Mucosa of stomach (tissue), 1 donor: ENCODE measurements around the gene PRR5.
"Not testable (repeated sequence)": the region's sequence is repeated elsewhere in the genome, so short reads cannot be mapped to it uniquely, and the experiment has no call there.

ENCODE experiments used
- H3K27me3 ChIP-seq: one replicate; pipeline ENCODE4 v1.7.0; 2013; ENCODE audit warnings: mild to moderate bottlenecking, low read length; ENCODE audit not compliant: control insufficient read depth, insufficient read depth
- H3K36me3 ChIP-seq: one replicate; pipeline ENCODE4 v1.7.0; 2013; ENCODE audit warnings: low read length; ENCODE audit not compliant: control insufficient read depth, insufficient read depth
- H3K4me1 ChIP-seq: one replicate; pipeline ENCODE4 v1.7.0; 2013; ENCODE audit warnings: mild to moderate bottlenecking, low read length; ENCODE audit not compliant: control insufficient read depth, insufficient read depth
- H3K4me3 ChIP-seq: one replicate; pipeline ENCODE4 v1.7.0; 2013; ENCODE audit warnings: low read length
- H3K9ac ChIP-seq: one replicate; pipeline ENCODE4 v1.7.0; 2013; ENCODE audit warnings: mild to moderate bottlenecking, low read length, moderate library complexity
- H3K9me3 ChIP-seq: one replicate; pipeline ENCODE4 v1.7.0; 2013; ENCODE audit warnings: mild to moderate bottlenecking, low read length, moderate library complexity; ENCODE audit not compliant: control insufficient read depth
- donor health status: Pancreatic carcinoma.

Gene PRR5

DNA sequence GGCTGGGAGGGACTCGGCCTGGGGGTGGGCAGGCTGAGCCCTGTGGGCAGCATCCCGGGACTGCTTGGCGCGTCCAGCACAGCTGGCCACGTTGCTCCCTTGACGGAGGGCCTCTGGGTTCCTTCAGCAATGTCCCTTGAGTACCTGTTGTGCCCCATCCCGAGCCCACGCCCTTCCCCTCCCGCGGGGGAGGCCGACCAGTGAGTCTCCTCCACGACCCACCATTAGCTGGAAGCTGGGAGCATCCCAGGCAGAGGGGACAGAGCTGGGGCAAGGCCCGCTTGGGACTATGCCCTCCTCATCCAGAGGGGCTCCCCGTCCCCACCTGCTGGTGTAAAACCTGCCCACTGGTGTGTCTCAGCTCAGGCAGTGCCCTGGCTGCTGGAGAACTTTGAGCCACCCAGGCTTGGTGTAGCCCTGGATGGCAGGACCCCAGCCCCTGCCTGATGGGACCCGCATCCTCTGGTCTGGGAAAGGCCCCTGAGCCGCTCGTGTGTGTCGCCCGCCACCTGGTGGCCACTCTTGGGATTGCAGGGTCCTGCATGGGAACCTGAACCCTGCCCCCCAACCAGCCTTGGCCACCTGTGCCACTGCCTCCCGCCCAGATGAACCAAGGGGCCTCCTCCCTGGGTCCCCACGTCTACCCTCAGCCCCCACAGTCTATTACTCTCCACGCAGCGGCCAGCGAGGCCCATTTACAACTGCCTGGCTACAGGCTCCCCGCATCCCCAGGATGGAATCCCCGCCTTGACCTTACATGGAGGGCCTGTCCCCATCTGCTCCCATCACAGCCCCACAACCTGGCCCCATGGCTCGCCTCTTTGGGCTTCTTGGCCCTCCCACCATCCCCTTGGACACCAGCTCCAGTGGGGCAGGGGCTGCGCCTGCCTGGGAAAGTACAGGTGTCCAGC is 33.8 kb downstream of the PRR5 start:
- no peak overlapping the region for H3K9ac ChIP-seq
- no peaks in the 10 kb centered on the region for H3K9me3 ChIP-seq
- peaks cover 4% of the 10 kb centered on the region for H3K27me3 ChIP-seq
- no peak overlapping the region for H3K4me3 ChIP-seq
- H3K36me3 ChIP-seq, result no peaks in the 10 kb centered on the region
- H3K4me1 ChIP-seq, result peaks cover 23% of the 10 kb centered on the region

GRCh38 chr22:44736581-44737405 is 34.8 kb downstream of the PRR5 start:
- H3K9ac ChIP-seq, result no peak overlapping the region
- peaks cover 4% of the 10 kb centered on the region for H3K27me3 ChIP-seq
- peaks cover 23% of the 10 kb centered on the region for H3K4me1 ChIP-seq
- no peaks in the 10 kb centered on the region for H3K36me3 ChIP-seq
- H3K4me3 ChIP-seq, result no peak overlapping the region
- no peaks in the 10 kb centered on the region for H3K9me3 ChIP-seq

DNA sequence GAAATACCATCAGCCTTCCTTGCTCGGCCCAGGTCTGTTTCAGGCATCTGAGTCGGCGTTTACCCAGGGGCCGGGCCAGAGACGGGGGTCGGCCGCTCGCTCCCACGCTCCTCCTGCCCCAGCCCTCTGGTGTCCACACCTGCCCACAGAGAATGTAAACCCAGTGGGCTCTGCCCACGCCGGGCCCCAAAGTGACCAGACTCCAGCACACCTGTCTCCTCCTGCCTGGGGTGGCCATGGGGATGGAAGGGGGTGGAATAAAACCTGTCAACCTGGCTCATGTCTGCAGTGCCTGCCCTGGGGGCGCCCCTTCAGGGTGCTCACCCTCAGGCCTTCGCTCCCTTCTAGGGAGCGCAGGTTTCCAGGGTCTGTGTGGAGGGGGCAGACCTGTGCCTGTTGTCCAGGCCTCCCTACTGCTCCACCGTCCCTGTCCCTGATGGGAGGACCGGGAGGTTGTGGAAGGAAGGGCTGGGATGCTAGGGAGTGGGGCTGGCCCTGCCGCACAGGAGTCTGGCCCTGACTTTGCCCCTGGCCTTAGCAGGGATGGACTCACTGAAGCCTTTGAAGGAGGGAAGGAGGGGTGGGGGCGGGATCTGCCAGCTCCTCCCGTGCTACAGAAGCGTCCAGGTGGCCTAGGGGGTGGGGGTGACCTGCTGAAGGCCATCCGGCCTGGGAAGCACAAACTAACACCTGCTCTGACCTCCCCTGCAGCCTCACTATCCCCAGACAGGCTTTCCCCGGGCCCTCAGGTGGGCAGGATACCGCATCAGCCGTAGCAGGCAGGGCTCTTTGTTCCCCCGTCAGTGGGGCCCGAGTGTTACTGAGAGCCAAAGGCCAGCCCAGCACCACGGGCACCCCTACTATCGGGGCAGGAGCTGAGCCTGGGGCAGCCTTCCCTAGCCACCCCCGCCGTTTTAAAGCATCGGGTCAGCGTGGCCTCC is 35.7 kb downstream of the PRR5 start:
- Histone ChIP-seq H3K4me3 (no peak overlapping the region), H3K27me3 (peaks cover 4% of the 10 kb centered on the region), H3K4me1 (peaks cover 23% of the 10 kb centered on the region), H3K9ac (peak overlapping the region; percentile 41), H3K36me3 (no peaks in the 10 kb centered on the region), H3K9me3 (no peaks in the 10 kb centered on the region)

DNA sequence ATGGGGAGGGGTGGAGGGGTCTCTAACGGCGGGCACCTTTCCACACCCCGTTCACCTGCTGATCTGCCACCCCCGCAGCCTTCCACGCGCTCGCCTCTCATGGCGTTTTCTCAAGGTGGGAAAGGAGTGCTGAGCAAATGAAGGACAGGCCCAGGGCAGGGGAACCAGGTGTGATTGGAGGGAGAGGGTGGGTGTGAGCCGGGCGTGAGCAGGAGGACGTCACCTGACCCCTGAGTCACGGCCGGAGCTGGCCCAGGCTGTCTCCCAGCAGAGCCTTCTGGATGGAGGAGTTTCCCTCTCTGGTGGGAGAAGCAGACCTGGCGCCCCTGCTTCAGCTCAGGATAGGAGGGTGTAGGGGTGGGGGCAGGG is 36.3 kb downstream of the PRR5 start:
- H3K4me1 ChIP-seq, result peaks cover 23% of the 10 kb centered on the region
- H3K36me3 ChIP-seq, result no peaks in the 10 kb centered on the region
- H3K27me3 ChIP-seq, result peaks cover 4% of the 10 kb centered on the region
- no peaks in the 10 kb centered on the region for H3K9me3 ChIP-seq
- H3K9ac ChIP-seq, result peak overlapping the region; percentile 41
- H3K4me3 ChIP-seq, result no peak overlapping the region

- H3K9me3 ChIP-seq, result no peaks in the 10 kb centered on the region
- no peak overlapping the region for H3K4me3 ChIP-seq
- peaks cover 23% of the 10 kb centered on the region for H3K4me1 ChIP-seq
- H3K9ac ChIP-seq, result no peak overlapping the region
- H3K36me3 ChIP-seq, result no peaks in the 10 kb centered on the region
- peaks cover 4% of the 10 kb centered on the region for H3K27me3 ChIP-seq
These were observed 37.0 kb downstream of the PRR5 start for GRCh38 chr22:44739024-44739423.

DNA sequence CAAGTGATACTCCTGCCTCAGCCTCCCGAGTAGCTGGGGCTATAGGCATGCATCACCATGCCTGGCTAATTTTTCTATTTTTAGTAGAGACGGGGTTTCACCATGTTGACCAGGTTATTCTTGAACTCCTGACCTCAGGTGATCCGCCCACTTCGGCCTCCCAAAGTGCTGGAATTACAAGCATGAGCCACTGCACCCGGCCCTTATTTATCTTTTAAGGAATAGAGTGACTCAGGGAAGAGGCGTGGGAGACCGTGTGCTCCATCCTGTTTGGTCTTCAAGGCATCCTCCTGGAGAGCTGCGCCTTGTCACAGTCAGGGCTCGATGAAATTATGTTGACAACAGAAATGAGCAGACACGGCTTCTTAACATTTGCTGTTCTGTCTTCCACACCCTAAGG is 37.7 kb downstream of the PRR5 start:
- H3K27me3 ChIP-seq, result not testable (repeated sequence)

DNA sequence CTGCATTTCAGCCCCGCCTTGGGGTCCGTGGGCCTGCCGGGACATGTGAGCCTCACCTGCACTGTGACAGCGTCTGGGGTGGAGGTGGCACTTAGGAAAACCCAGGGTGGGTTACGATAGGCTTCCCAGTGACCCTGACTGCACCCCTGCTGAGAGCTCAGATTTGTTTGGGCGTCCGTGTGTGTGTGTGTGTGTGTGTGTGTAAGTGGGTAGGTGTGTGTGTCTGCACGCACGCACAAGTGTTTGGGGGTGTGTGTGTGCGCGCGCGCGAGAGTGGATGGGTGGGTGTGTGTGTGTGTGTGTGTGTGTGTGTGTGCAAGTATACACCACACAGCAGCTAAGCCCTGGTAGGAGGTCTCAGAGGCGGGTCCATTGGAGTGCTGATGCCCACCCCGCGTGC is 38.3 kb downstream of the PRR5 start:
- Histone ChIP-seq H3K27me3 (peaks cover 4% of the 10 kb centered on the region), H3K9me3 (no peaks in the 10 kb centered on the region), H3K4me3 (no peak overlapping the region)

More for the DNA sequence above, 37.7 kb downstream of the PRR5 start:
- not testable (repeated sequence) for H3K9me3 ChIP-seq, H3K36me3 ChIP-seq, H3K9ac ChIP-seq, H3K4me3 ChIP-seq
- peaks cover 23% of the 10 kb centered on the region for H3K4me1 ChIP-seq

DNA sequence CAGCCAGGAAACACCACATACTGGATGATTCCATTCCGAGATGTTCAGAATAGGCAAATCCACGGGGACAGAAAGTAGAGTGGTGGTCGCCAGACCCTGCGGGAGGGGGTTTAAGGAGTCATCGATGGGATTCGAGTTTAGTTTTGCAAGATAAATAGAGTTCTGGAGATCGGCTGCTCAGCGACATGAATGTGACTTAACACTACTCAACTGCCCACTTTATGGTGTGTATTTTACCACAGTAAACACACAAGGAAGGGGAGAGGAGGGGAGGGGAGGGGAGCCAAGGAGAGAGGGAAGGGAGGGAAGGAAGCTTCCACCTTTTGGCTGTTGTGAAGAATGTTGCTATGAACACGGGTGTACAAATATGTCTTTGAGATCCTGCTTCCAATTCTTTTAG is 39.9 kb downstream of the PRR5 start:
- H3K9ac ChIP-seq, result no peak overlapping the region
- H3K27me3 ChIP-seq, result peaks cover 4% of the 10 kb centered on the region
- peaks cover 19% of the 10 kb centered on the region for H3K4me1 ChIP-seq

More for the DNA sequence above, 38.3 kb downstream of the PRR5 start:
- H3K9ac ChIP-seq, result no peak overlapping the region
- H3K4me1 ChIP-seq, result peaks cover 23% of the 10 kb centered on the region
- no peaks in the 10 kb centered on the region for H3K36me3 ChIP-seq

DNA sequence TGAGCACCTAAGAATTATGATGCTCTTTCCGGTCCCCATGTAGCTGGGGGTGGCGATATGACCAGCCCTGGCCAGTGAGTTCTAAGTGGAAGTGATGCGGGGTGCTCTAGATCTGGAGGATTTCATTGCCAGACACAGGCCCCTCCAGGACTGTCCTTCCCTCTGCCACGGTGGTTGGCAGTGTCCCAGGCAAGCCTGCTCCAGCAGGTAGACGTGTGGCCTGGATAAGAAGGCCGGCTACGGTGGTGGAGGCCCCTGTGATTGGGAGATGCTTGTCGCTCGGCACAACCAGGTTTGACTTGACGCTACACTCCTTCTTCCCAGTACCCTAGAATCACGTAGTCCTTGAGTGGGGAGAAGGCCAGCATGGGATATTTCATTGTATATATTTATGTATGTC is 41.2 kb downstream of the PRR5 start:
- no peak overlapping the region for H3K4me3 ChIP-seq
- H3K36me3 ChIP-seq, result no peaks in the 10 kb centered on the region
- no peaks in the 10 kb centered on the region for H3K27me3 ChIP-seq
- H3K9me3 ChIP-seq, result no peaks in the 10 kb centered on the region
- H3K9ac ChIP-seq, result no peak overlapping the region
- H3K4me1 ChIP-seq, result peaks cover 18% of the 10 kb centered on the region

More for the DNA sequence above, 39.9 kb downstream of the PRR5 start:
- Histone ChIP-seq H3K36me3 (no peaks in the 10 kb centered on the region), H3K4me3 (no peak overlapping the region), H3K9me3 (no peaks in the 10 kb centered on the region)

DNA sequence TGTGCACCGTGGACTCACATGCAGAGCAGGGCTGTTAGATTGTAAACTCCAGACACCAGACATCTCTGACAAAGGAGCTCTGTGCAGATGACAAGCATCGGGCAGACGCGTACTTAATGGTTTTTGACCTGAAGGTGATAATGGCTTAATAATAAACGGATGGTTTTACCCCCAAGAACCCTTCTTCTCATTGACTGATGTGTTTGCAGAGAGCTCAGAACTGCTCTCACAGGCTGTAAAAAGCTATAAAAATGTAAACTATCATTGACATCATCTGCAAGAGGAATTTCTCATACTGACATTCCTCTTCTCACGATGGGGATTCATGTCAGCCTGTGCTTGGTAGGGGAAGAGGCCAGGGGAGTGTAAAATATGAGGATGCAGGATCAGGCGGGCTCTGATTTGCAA is 41.8 kb downstream of the PRR5 start:
- Histone ChIP-seq H3K4me3 (no peak overlapping the region), H3K9ac (no peak overlapping the region), H3K9me3 (no peaks in the 10 kb centered on the region), H3K4me1 (peaks cover 18% of the 10 kb centered on the region), H3K36me3 (no peaks in the 10 kb centered on the region), H3K27me3 (no peaks in the 10 kb centered on the region)

DNA sequence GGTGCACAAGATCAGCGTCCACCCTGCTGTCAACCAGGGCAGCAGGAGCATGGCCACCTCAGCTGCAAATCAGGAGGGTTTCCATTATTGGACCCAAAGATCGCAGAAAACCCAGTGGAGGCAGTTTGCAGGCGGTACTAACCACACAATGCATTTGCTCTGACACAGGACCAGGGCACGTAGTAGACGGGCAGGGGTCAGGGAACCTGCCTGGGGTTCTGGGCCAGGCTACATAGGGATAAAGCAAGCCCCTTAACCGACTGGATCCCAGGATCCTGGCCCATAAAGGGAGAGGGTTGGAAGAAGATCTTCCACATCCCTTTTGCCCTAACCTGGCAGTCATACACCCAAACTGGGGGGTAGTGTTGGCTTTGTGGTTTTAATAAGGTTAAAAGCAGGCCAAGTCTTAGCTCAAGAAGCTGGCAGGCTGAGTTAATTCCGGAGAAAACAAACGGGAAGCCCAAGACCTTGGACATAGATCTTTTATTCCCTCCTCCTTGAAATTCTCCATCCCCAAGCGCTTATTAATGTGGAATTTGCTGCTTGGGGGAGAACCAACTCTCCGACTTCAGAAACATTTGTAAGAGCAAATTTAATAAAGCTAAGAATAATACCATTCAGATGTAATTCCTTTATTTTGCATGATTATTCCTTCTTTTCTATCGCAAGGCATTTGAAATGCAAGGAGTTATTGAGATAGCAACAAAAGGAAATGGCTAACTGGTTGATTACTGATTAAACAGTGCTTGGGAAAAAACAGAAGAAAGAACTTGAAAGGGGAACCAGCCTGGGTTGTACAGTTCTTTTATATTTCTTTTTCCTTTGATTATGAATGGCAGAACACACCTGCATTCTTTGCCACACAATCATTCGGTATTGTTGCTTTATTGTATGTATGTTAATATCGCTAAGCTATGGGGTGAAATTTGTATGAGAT is 44.1 kb downstream of the PRR5 start:
- no peak overlapping the region for H3K9ac ChIP-seq
- no peaks in the 10 kb centered on the region for H3K9me3 ChIP-seq
- H3K4me3 ChIP-seq, result no peak overlapping the region
- no peaks in the 10 kb centered on the region for H3K36me3 ChIP-seq
- H3K4me1 ChIP-seq, result peaks cover 14% of the 10 kb centered on the region
- no peaks in the 10 kb centered on the region for H3K27me3 ChIP-seq
